ENCODE data around the gene ACTL10. TPM values are rescaled to one million over a fixed set of nuclear protein-coding genes. Genes with fewer than 3 reads are reported as not detected.

ACTL10 gene
- total RNA-seq, 4 donors from 2014 or later, result 2.1 to 10.2 (median 3.7) TPM

GRCh38 chr20:33659341-33660034 is 7.3 kb upstream of the ACTL10 start:
- 94 to 95% methylated on average over 22 to 29 of the region's 32 CpGs for WGBS, 2 donors
- intact Hi-C loops (cut with DNase I; ENCODE audit: low total_unique reads), result loop anchor here (5.0 kb wide), 1 partner anchor 197 kb away; no protein-coding TSS in a partner anchor
- no peak for DNase-seq (ENCODE audit: low spot score in 2 of 2)

GRCh38 chr20:33660035-33660684 is 6.6 kb upstream of the ACTL10 start:
- WGBS, 2 donors, result 95% methylated on average over 15 to 20 of the region's 21 CpGs
- no peak for DNase-seq (ENCODE audit: low spot score in 2 of 2)
- intact Hi-C loops (cut with DNase I; ENCODE audit: low total_unique reads), result loop anchor here (5.0 kb wide), 1 partner anchor 198 kb away; no protein-coding TSS in a partner anchor
- TF ChIP-seq CTCF (IDR thresholded peaks at IDR 0.05) (no peak), POLR2A (IDR thresholded peaks at IDR 0.05) (no peak)
- no peak overlapping the region for H3K4me3 ChIP-seq (ENCODE audit: low read depth, poor library complexity, severe bottlenecking)

More at GRCh38 chr20:33659341-33660034, 7.3 kb upstream of the ACTL10 start:
- no peak overlapping the region for H3K4me3 ChIP-seq (ENCODE audit: low read depth, poor library complexity, severe bottlenecking)
- TF ChIP-seq POLR2A (IDR thresholded peaks at IDR 0.05), result no peak
- no peak for TF ChIP-seq CTCF (IDR thresholded peaks at IDR 0.05)

- TF ChIP-seq POLR2A (IDR thresholded peaks at IDR 0.05) (no peak), CTCF (IDR thresholded peaks at IDR 0.05) (no peak)
- 89 to 93% methylated on average over 7 of the region's 7 CpGs for WGBS, 2 donors
- no peak overlapping the region for H3K4me3 ChIP-seq (ENCODE audit: low read depth, poor library complexity, severe bottlenecking)
- intact Hi-C loops (cut with DNase I; ENCODE audit: low total_unique reads), result loop anchor here (5.0 kb wide), 1 partner anchor 198 kb away; no protein-coding TSS in a partner anchor
- DNase-seq (ENCODE audit: low spot score in 2 of 2), result no peak
These were observed 6.1 kb upstream of the ACTL10 start for GRCh38 chr20:33660685-33661058.

- TF ChIP-seq CTCF (IDR thresholded peaks at IDR 0.05), result no peak
- no peak for TF ChIP-seq POLR2A (IDR thresholded peaks at IDR 0.05)
- WGBS, 2 donors, result 93 to 94% methylated on average over 8 to 10 of the region's 10 CpGs
These were observed 4.6 kb upstream of the ACTL10 start, which contains the start of gene C20orf144 for GRCh38 chr20:33662172-33662571. TSS of gene C20orf144 (plus strand) at chr20:33662327. CDS start at chr20:33662346, 19 bp downstream.

GRCh38 chr20:33663161-33664084 is 3.3 kb upstream of the ACTL10 start:
- WGBS, 2 donors, result 2 to 4% methylated on average over 22 to 63 of the region's 84 CpGs
- intact Hi-C loops (cut with DNase I; ENCODE audit: low total_unique reads), result loop anchor here (5.0 kb wide), 1 partner anchor 201 kb away; no protein-coding TSS in a partner anchor
- DNase-seq (ENCODE audit: low spot score in 2 of 2), result peak in 1 of 2 donors; percentile 96
- TF ChIP-seq POLR2A (IDR thresholded peaks at IDR 0.05) (peak in 1 of 2 donors; percentile 45), CTCF (IDR thresholded peaks at IDR 0.05) (no peak)
- peak overlapping the region; percentile 54 for H3K4me3 ChIP-seq (ENCODE audit: low read depth, poor library complexity, severe bottlenecking)

More at GRCh38 chr20:33662172-33662571, 4.6 kb upstream of the ACTL10 start, which contains the start of gene C20orf144:
- H3K4me3 ChIP-seq (ENCODE audit: low read depth, poor library complexity, severe bottlenecking), result peak within 1 kb of the TSS; percentile 54
- intact Hi-C loops (cut with DNase I; ENCODE audit: low total_unique reads), result loop anchor here (5.0 kb wide), 1 partner anchor 200 kb away; no protein-coding TSS in a partner anchor
- DNase-seq (ENCODE audit: low spot score in 2 of 2), result no peak
